ENCODE results near the gene ROCK2.
"Not testable (repeated sequence)": the region's sequence is repeated elsewhere in the genome, so short reads cannot be mapped to it uniquely, and the experiment has no call there.

Gene ROCK2

GRCh38 chr2:11263177-11263576 is 81.3 kb downstream of the ROCK2 start:
- no peak for TF ChIP-seq CTCF (IDR thresholded peaks at IDR 0.05; ENCODE audit: borderline replicate concordance, insufficient read depth, low read depth, low read length)
- no peak overlapping the region for H3K4me3 ChIP-seq (ENCODE audit: low read depth, low read length)

GRCh38 chr2:11262438-11262837 is 82.0 kb downstream of the ROCK2 start:
- H3K4me3 ChIP-seq (ENCODE audit: low read depth, low read length), result not testable (repeated sequence)

- H3K4me3 ChIP-seq (ENCODE audit: low read depth, low read length), result not testable (repeated sequence)
Observed at GRCh38 chr2:11261564-11261963, 82.9 kb downstream of the ROCK2 start.

GRCh38 chr2:11260979-11261378 is 83.5 kb downstream of the ROCK2 start:
- H3K4me3 ChIP-seq (ENCODE audit: low read depth, low read length), result no peak overlapping the region
- no peak for TF ChIP-seq CTCF (IDR thresholded peaks at IDR 0.05; ENCODE audit: borderline replicate concordance, insufficient read depth, low read depth, low read length)

GRCh38 chr2:11257964-11258363 is 86.5 kb downstream of the ROCK2 start:
- no peak overlapping the region for H3K4me3 ChIP-seq (ENCODE audit: low read depth, low read length)
- no peak for TF ChIP-seq CTCF (IDR thresholded peaks at IDR 0.05; ENCODE audit: borderline replicate concordance, insufficient read depth, low read depth, low read length)

- TF ChIP-seq CTCF (IDR thresholded peaks at IDR 0.05; ENCODE audit: borderline replicate concordance, insufficient read depth, low read depth, low read length), result no peak
- H3K4me3 ChIP-seq (ENCODE audit: low read depth, low read length), result no peak overlapping the region
Observed at GRCh38 chr2:11257078-11257477, 87.4 kb downstream of the ROCK2 start.

- no peak for TF ChIP-seq CTCF (IDR thresholded peaks at IDR 0.05; ENCODE audit: borderline replicate concordance, insufficient read depth, low read depth, low read length)
- no peak overlapping the region for H3K4me3 ChIP-seq (ENCODE audit: low read depth, low read length)
Observed at GRCh38 chr2:11256166-11256565, 88.3 kb downstream of the ROCK2 start.

- no peak overlapping the region for H3K4me3 ChIP-seq (ENCODE audit: low read depth, low read length)
- no peak for TF ChIP-seq CTCF (IDR thresholded peaks at IDR 0.05; ENCODE audit: borderline replicate concordance, insufficient read depth, low read depth, low read length)
Observed at GRCh38 chr2:11254100-11254536, 90.3 kb downstream of the ROCK2 start.

- not testable (repeated sequence) for H3K4me3 ChIP-seq (ENCODE audit: low read depth, low read length)
Observed at GRCh38 chr2:11252458-11252857, 92.0 kb downstream of the ROCK2 start.
